Motor neuron (in vitro differentiated cells): ENCODE data around the gene MEX3A. TPM values are rescaled to one million over a fixed set of nuclear protein-coding genes. Genes with fewer than 3 reads are reported as not detected.

Experiments used
- ATAC-seq, 8 experiments: fragments of 200-7000 bp; cut with Tn5 transposase; replicated peaks in 6 of 8; 2 replicates each; pipeline ENCODE4 v1.8.0; 2021; ENCODE audit warnings: mild to moderate bottlenecking in 8 of 8, moderate library complexity in 8 of 8
- H3K27ac ChIP-seq, 2 donors: fragments of 250-450 bp; sonication (Bioruptor Pico); 2 replicates each; pipeline ENCODE4 v1.9.0; 2021; ENCODE audit warnings: antibody characterized with exemption in 2 of 2, mild to moderate bottlenecking in 2 of 2, moderate library complexity in 1 of 2
- H3K4me1 ChIP-seq, 2 donors: fragments of 250-450 bp; sonication (Bioruptor Pico); replicated peaks in 1 of 2; 2 replicates each; pipeline ENCODE4 v1.6.1; 2021; ENCODE audit warnings: antibody characterized with exemption in 2 of 2, mild to moderate bottlenecking in 2 of 2, moderate library complexity in 1 of 2
- H3K4me3 ChIP-seq, 5 donors: fragments of 250-450 bp; sonication (Bioruptor Pico); 2 replicates each; pipeline ENCODE4 v1.9.0; 2021; ENCODE audit warnings: antibody characterized with exemption in 5 of 5, mild to moderate bottlenecking in 5 of 5, moderate library complexity in 4 of 5
- WGBS, 10 experiments: fragments of 450-650 bp; shearing (Covaris generic); methylation state at CpG; one replicate each; pipeline ENCODE4 v1.0.0; 2022; 5-methylcytosine and 5-hydroxymethylcytosine counted together
- in situ Hi-C, 9 experiments: fragments of 400-800 bp; cut with MboI; loops; one replicate each; pipeline ENCODE4 v1.15.0; 2021; ENCODE audit warnings: low sequenced_read_pairs in 9 of 9, low pct_unique_long_range_greater_than_20kb in 2 of 9; ENCODE audit not compliant: unreplicated experiment in 9 of 9
- total RNA-seq, 8 experiments: library from RNA; unstranded; fragments of 300-600 nt; gene quantifications; 2 replicates each; pipeline versions ENCODE4 v1.2.3 to v1.2.4, GENCODE V29; 2022

MEX3A gene
- total RNA-seq, 8 experiments from 2014 or later, result 1.2 to 92.3 (median 33.9) TPM

DNA sequence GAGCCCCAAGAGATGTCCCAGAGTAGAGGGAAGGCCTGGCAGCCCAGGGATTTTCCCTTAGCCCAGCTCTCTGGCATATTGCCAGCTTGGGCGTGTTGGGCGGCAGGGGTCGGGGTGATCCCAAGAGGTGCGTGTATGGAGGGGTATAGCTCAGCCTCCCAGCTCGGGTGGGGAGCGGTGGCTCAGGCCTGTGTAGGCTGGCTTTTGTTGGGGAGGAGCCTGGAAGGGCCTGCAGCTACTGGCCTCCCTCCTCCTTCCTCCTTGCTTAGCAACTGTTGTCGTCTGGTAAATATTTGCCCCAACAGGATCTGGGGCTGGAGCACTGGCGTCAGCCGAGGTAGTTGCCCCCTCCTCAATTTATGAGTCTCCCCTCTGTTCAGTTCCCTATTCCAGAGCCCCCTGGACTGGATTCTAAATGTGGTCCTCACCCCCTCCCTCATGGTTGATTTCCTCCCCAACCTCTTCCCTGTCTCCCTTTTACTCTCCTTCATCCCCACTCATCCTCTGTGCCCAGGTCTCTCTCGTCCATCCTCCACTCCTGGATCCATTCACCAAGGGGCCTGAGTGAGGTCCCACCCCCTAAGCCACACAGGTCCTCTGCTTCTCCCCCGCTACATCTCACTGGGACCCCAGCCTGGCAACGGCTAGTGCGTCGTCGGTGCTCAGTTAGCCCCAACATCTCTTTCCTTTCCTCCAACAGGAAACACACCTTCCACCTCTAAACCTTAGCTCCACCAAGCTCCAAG is 22.0 kb upstream of the MEX3A start:
- in situ Hi-C loops, result no loop called here
- no peak overlapping the region for H3K4me3 ChIP-seq
- peak; percentile 44 to 74 (median 56) for ATAC-seq
- 0 to 83% (median 43%) methylated on average over 1 to 10 of the region's 15 CpGs; no CpG with 5 or more reads in 2 of the 10 experiments for WGBS, 10 experiments
- H3K27ac ChIP-seq, result peak overlapping the region; percentile 85 to 87
- peaks cover 38 to 55% of the 10 kb centered on the region in 2 donors for H3K4me1 ChIP-seq

DNA sequence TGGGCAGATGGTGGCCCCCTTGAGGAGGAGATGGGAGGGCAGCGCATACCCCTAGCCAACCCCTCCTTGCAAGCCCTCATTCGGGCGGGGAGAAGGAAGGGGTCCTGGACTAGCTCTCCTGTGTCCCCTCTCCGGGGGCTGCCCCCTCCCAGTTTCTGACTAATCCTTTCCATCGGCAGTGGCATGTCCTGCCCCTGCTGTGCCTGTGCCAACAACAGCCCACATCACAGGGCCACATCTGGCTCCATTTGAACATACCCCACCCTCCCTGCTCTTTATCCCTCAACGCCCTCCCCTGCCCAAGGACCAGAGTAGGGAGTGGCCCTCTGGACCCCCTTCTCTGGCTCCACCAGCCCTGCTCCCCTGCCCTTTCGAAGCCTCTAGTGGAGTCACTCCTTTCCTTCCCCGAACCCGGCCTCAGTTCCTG is 21.3 kb upstream of the MEX3A start:
- H3K4me3 ChIP-seq, result no peak overlapping the region
- in situ Hi-C loops, result no loop called here
- WGBS, 10 experiments, result 0 to 80% (median 43%) methylated on average over 1 to 2 of the region's 9 CpGs; no CpG with 5 or more reads in 6 of the 10 experiments
- peaks cover 38 to 55% of the 10 kb centered on the region in 2 donors for H3K4me1 ChIP-seq
- H3K27ac ChIP-seq, result peak overlapping the region in 1 of 2 donors; percentile 59
- ATAC-seq, result peak in 3 of 8 experiments; percentile 1 to 9 (median 3)

DNA sequence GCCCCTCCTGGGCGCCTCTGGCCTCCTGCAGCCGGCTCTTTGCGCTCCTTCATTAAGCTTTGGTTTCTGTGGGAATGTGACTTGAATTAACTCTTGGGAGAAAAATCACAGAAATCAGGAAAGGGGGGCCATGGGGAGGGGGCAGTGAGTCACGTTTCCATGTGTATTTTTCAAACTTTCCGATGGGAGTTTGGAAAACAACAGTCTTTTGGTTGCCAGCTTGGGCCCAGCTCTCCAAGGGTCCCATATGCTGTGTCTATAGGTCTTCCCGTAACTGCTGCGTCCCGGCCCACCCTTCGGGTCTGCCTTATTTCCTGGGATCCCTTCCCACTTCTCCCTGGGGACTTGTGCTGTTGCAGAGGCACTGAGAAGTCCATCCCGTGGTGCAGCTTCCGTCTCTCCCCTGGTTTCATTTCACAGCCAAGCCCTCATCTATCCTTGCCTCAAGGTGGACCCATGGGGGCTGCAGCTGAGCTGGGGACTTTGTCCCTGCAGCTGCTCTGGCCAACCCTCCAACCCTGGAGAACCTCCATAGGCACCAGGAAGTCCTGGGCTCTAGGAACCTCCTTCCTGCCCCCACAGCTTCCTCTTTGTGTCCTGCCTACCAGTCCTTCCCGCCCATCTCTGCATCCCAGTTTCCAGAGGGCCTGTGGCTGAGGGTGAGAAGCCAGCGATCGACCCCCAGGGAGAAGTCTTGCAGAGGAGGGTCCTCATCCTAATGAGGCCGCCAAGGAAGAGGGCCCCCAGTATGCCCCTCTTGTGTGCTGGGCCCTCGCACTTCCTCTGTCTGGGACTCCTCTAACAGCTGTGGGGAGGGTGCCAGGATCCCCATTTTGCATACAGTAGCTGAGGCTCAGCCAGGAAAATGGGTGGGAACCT is 20.6 kb upstream of the MEX3A start:
- Histone ChIP-seq H3K4me1 (peaks cover 38 to 55% of the 10 kb centered on the region in 2 donors), H3K4me3 (no peak overlapping the region), H3K27ac (peak overlapping the region in 1 of 2 donors; percentile 59)
- peak in 1 of 8 experiments; percentile 2 for ATAC-seq
- in situ Hi-C loops, result no loop called here
- 0 to 88% (median 77%) methylated on average over 1 to 12 of the region's 16 CpGs; no CpG with 5 or more reads in 3 of the 10 experiments for WGBS, 10 experiments

DNA sequence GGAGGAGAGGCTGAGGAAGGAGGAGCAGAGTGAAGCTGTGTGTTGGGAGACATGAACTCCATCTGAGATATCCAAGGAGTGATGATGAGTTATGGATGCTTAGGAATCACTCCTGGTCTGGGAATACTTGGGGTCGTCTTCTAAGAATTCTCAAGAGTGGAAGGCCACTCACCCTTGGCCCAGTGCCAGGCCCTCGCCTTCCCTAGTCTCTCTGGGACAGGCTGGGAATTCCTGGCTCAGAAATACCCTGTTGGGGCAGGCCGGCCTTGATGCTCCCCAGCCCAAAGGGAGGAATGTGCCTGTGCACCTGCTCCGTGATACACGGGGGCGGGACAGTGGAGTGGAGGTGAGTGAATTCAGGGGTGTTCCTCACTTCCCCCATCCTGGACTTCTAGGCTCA is 19.6 kb upstream of the MEX3A start:
- WGBS, 10 experiments, result 0 to 100% (median 80%) methylated on average over 1 to 5 of the region's 6 CpGs; no CpG with 5 or more reads in 3 of the 10 experiments
- in situ Hi-C loops, result no loop called here
- Histone ChIP-seq H3K4me3 (no peak overlapping the region), H3K4me1 (peaks cover 36 to 51% of the 10 kb centered on the region in 2 donors), H3K27ac (no peak overlapping the region)
- no peak for ATAC-seq

DNA sequence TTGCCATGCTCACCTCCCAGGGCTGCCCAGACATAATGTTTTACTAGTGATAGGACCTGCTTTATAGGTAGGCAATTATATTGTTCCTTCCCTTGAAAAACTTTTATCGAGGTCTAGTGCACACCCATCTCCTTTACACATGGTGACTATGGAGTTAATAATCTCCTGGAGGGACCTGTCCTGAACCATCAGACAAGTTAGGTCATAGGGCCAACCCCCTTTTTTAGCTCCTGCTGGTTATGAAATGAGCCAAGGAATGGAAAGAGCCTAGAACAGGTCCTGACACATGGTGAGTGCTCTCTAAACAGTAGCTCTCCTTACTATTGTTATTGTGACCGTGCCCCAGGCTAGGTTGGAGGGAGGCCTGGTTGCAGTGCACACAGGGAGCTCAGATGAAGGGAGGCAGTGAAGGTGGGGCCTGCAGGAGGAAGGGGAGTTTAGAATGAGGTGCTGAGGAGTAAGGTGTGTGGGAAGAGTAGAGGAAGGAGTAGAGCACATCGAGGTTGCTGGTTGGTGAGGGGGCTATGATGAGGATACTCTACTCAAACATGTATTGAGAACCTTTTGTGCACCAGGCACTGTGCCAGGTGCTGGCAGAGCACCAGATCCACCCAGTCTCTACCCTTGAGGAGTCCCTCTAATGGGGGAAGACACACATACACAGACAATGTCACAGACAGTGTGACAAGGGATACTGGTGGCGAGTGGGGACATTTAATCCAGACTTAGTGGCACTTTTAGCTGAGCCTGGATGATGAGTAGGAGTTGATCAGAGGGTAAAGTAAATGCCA is 18.1 kb upstream of the MEX3A start:
- Histone ChIP-seq H3K27ac (no peak overlapping the region), H3K4me3 (no peak overlapping the region), H3K4me1 (peaks cover 25 to 41% of the 10 kb centered on the region in 2 donors)
- in situ Hi-C loops, result no loop called here
- WGBS, 10 experiments, result 86 to 100% (median 93%) methylated on average over 1 to 3 of the region's 4 CpGs; no CpG with 5 or more reads in 2 of the 10 experiments
- ATAC-seq, result no peak

DNA sequence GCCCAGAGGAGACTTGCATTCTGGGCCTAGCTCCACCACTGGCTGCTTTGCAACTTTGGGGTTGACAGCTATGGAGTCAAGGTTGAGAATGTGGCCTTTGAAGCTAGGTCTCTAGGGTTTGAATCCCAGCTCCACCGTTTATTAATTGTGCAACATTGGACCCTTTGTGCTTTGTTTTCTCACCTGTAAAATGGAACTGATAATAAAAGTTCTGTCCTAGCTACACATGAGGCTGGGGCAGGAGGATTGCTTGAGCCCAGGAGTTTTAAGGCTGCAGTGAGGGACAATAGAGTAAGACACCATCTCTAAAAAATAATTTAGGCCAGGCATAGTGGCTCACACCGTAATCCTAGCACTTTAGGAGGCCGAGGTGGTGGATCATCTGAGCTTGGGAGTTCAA is 17.0 kb upstream of the MEX3A start:
- Histone ChIP-seq H3K4me3 (no peak overlapping the region), H3K4me1 (peaks cover 14 to 30% of the 10 kb centered on the region in 2 donors), H3K27ac (no peak overlapping the region)
- no peak for ATAC-seq
- in situ Hi-C loops, result loop anchor here in 8 of 9 experiments (5.0 to 25.0 kb wide), 5 partner anchors 33 to 138 kb away; partner anchors contain the start of genes BGLAP (in 2 of the 8), PAQR6 (in 2 of the 8) and PMF1 (in 2 of the 8)
- WGBS, 10 experiments, result 67 to 100% (median 88%) methylated on average over 2 to 3 of the region's 3 CpGs; no CpG with 5 or more reads in 5 of the 10 experiments

DNA sequence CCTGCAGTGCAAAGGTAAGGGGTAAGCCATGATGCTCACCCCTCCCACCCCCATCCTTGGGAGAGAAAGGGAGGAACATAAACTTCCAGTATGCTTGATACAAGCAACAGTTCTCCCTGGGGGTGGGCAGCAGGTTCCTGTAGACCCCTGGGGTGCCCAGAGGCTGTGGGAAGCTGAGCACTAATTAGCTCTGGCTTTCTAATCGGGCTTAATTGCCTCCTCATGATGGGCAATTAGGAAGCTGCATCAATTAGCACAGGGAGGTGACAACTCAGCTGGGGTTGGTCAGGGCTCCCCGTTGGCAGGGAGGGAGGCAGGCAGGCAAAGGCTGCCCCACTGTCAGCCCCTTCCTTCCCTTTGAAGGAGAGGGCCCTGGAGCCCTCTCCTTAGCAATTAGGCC is 16.5 kb upstream of the MEX3A start:
- ATAC-seq, result no peak
- 60 to 86% (median 75%) methylated on average over 1 to 2 of the region's 2 CpGs; no CpG with 5 or more reads in 7 of the 10 experiments for WGBS, 10 experiments
- H3K27ac ChIP-seq, result no peak overlapping the region
- no peak overlapping the region for H3K4me3 ChIP-seq
- in situ Hi-C loops, result loop anchor here in 8 of 9 experiments (5.0 to 25.0 kb wide), 5 partner anchors 34 to 139 kb away; partner anchors contain the start of genes BGLAP (in 2 of the 8), PAQR6 (in 2 of the 8) and PMF1 (in 2 of the 8)
- H3K4me1 ChIP-seq, result peaks cover 9 to 25% of the 10 kb centered on the region in 2 donors

DNA sequence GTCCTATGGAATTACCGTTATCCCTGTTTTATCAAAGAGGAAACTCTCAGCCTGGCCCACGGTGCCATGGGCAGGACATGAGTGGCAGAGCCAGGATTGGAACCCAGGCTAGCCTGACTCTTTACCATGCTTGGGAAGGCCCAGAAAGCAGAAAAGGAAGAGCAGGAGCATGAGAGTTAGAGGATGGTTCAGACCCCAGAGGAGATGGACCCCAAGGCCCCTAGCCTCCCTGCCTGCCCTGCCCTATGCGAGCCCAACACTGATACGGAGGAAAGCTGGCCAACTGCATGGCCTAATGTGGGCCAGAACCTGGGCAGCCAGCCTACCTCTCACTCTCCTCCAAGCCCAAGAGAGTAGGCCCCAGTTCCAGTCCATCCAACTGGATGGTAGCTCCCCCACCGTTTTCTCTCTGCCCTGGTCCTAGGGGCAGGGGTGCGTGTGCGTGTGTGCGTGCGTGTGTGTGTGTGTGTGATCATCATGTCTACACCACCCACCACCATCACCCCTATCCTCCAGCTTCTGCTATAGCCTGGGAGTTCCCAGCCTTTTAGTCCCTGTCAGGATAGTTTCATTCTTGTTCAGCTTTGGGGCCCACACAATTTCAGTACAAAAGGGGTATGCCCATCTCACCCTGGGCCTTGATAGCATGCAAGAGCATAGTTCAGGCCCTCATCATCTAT is 15.4 kb upstream of the MEX3A start:
- WGBS, 10 experiments, result 88 to 100% (median 100%) methylated on average over 1 to 9 of the region's 9 CpGs; no CpG with 5 or more reads in 3 of the 10 experiments
- Histone ChIP-seq H3K4me1 (peaks cover 5 to 13% of the 10 kb centered on the region in 2 donors), H3K27ac (no peak overlapping the region), H3K4me3 (no peak overlapping the region)
- no peak for ATAC-seq
- in situ Hi-C loops, result loop anchor here in 8 of 9 experiments (5.0 to 25.0 kb wide), 5 partner anchors 35 to 140 kb away; partner anchors contain the start of genes BGLAP (in 2 of the 8), PAQR6 (in 2 of the 8) and PMF1 (in 2 of the 8)

DNA sequence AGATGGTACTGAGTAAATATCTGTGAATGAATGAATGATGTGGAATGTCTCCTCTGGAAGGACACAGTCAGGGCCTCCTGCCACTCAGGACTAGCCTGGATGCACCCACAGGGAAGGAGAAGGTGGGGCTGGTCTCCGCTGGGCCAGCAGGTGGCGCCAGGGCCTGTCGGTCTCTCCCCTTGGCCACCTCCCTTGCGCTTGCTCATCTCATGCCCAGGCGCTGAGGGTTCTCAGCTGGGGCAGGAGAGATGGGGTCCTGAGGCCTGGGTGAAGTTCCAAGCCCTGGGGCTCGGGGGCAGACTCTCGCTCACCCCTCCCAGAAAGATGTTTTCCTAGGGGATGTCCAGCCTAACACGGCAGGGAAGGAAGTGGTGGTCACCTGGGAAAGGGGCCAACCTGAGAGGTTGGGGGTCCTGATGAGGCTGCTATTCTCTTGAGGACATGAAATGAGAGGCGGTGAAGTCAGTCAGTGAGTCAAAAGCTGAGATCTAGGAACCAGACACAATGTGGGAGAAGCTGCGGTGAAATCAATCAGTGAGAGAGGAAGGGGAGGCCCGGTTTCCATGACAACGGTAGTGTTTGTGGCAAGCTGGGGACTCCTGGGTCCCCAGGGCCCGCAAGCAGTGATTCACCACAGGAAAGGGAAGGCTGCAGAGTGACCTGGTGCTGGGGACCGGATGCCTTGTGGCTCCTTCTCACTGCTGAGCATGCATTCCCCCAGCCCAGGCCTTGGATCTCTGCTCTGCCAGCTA is 14.6 kb upstream of the MEX3A start:
- in situ Hi-C loops, result loop anchor here in 8 of 9 experiments (5.0 to 25.0 kb wide), 5 partner anchors 35 to 140 kb away; partner anchors contain the start of genes BGLAP (in 2 of the 8), PAQR6 (in 2 of the 8) and PMF1 (in 2 of the 8)
- H3K4me3 ChIP-seq, result no peak overlapping the region
- peaks cover 5% of the 10 kb centered on the region in 2 donors for H3K4me1 ChIP-seq
- peak; percentile 97 to 100 (median 99) for ATAC-seq
- H3K27ac ChIP-seq, result no peak overlapping the region
- WGBS, 10 experiments, result 0 to 79% (median 60%) methylated on average over 1 to 8 of the region's 14 CpGs; no CpG with 5 or more reads in 1 of the 10 experiments

DNA sequence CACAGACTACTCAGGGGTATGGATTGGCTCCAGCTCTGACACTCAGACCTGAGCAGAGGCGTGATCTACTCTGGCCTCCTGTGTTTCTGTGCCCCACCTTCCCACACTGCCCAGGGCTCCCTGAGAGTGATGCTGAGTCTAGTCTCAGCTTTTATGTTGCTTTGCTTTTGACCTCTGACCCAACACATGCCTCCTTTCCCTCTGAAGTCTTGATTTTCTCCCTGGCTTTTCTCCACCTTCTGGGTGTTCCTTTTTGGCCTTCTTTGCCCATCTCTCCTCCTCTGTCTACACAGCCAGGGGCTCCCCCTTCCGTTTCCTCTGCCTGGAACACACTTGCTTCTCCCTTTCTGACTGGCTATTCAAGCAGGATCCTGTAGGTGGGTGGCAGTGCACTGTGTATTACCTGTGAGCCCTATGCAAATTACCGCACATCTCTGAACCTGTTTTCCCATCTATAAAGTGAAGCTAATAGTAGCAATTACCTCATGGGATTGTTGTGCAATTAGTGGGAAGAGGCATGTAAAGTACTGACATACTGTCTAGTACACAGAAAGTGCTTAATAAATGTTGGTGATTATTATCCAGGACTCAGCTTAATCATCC is 13.7 kb upstream of the MEX3A start:
- peak in 1 of 8 experiments; percentile 5 for ATAC-seq
- Histone ChIP-seq H3K4me3 (no peak overlapping the region), H3K4me1 (peaks cover 5% of the 10 kb centered on the region in 2 donors), H3K27ac (no peak overlapping the region)
- in situ Hi-C loops, result loop anchor here in 8 of 9 experiments (5.0 to 25.0 kb wide), 5 partner anchors 36 to 141 kb away; partner anchors contain the start of genes BGLAP (in 2 of the 8), PAQR6 (in 2 of the 8) and PMF1 (in 2 of the 8)
- WGBS, 10 experiments, result 69 to 100% (median 100%) methylated on average over 1 to 3 of the region's 3 CpGs; no CpG with 5 or more reads in 3 of the 10 experiments
